GM18951 (cell line): ENCODE measurements around the gene TIMM17B.
"Not testable (repeated sequence)": the region's sequence is repeated elsewhere in the genome, so short reads cannot be mapped to it uniquely, and the experiment has no call there.

Experiments used
- POLR2A ChIP-seq: IDR thresholded peaks from 4 replicates; pipeline ENCODE4 v1.6.1; 2011; ENCODE audit warnings: mild to moderate bottlenecking; ENCODE audit not compliant: insufficient read length, insufficient read depth; ENCODE audit errors: extremely low read depth
- in situ Hi-C: fragments of 300-500 bp; cut with MboI; formaldehyde crosslinking; loops from one replicate; pipeline ENCODE4 v1.12.0; 2022; ENCODE audit warnings: low sequenced_read_pairs, mixed read lengths, inconsistent platforms; ENCODE audit not compliant: unreplicated experiment

TIMM17B gene

GRCh38 chrX:48896611-48897011 is 957 bp downstream of the TIMM17B start:
- in situ Hi-C loops: no loop called here
- no peak for TF ChIP-seq POLR2A

GRCh38 chrX:48894891-48895290 is 2.7 kb downstream of the TIMM17B start:
- in situ Hi-C loops: no loop called here
- no peak for TF ChIP-seq POLR2A

- TF ChIP-seq POLR2A: no peak
- in situ Hi-C loops: no loop called here
Measured at GRCh38 chrX:48893556-48894348, 3.8 kb downstream of the TIMM17B start.

- in situ Hi-C loops: no loop called here
- TF ChIP-seq POLR2A: no peak
Measured at GRCh38 chrX:48892896-48893295, 4.7 kb downstream of the TIMM17B start.

GRCh38 chrX:48891402-48892288 is 5.9 kb downstream of the TIMM17B start:
- TF ChIP-seq POLR2A: peak; percentile 36
- in situ Hi-C loops: no loop called here

- TF ChIP-seq POLR2A: no peak
- in situ Hi-C loops: no loop called here
Measured at GRCh38 chrX:48890934-48891401, 6.6 kb downstream of the TIMM17B start.

- in situ Hi-C loops: no loop called here
- no peak for TF ChIP-seq POLR2A
Measured at GRCh38 chrX:48890296-48890925, 7.2 kb downstream of the TIMM17B start.

GRCh38 chrX:48886586-48886985 is 11.0 kb downstream of the TIMM17B start:
- in situ Hi-C loops: not testable (repeated sequence)

GRCh38 chrX:48883729-48884128 is 13.8 kb downstream of the TIMM17B start:
- in situ Hi-C loops: no loop called here
- no peak for TF ChIP-seq POLR2A

GRCh38 chrX:48876944-48877343 is 20.6 kb downstream of the TIMM17B start:
- in situ Hi-C loops: not testable (repeated sequence)

GRCh38 chrX:48872017-48872416 is 25.6 kb downstream of the TIMM17B start:
- in situ Hi-C loops: not testable (repeated sequence)

GRCh38 chrX:48864210-48864609 is 33.4 kb downstream of the TIMM17B start:
- TF ChIP-seq POLR2A: no peak
- in situ Hi-C loops: no loop called here

- in situ Hi-C loops: no loop called here
- no peak for TF ChIP-seq POLR2A
Measured at GRCh38 chrX:48854898-48855297, 42.7 kb downstream of the TIMM17B start.

- in situ Hi-C loops: not testable (repeated sequence)
Measured at GRCh38 chrX:48854121-48854804, 43.3 kb downstream of the TIMM17B start.

- in situ Hi-C loops: not testable (repeated sequence)
Measured at GRCh38 chrX:48853494-48853893, 44.1 kb downstream of the TIMM17B start.
